Measurements from ENCODE around the gene CDH4. TPM values are rescaled to one million over a fixed set of nuclear protein-coding genes. Genes with fewer than 3 reads are reported as not detected.

Gene CDH4
- total RNA-seq, 3 donors from 2014 or later (not counting 1 experiment from before 2014, with no cell fraction given) = 0.18 TPM; not detected in 2

DNA sequence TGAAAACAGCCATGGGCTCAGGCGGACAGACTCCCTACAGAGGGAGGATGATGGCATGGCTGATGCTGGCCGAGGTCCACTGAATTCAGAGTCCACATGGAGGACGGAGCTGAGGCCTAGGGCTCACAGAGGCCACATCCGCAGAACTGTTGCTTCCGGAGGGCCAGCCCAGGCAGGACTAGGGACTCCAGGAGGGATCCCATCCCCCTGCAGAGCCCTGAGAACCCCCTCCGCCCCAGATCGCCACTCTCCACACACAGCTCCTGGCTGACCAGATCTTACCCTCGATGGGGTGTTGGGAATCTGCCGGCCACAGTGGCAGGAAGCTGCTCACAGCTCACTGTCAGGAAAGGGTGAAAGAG lies 414.4 kb downstream of the CDH4 start:
- DNase-seq (no peak), ATAC-seq (no peak)
- Histone ChIP-seq H3K4me3 (ENCODE audit: low read length) (no peak overlapping the region), H3K4me1 (ENCODE audit: control insufficient read depth, insufficient read depth, low read length) (no peaks in the 10 kb centered on the region), H3K27ac (ENCODE audit: low read length) (no peak overlapping the region), H3K36me3 (ENCODE audit: control insufficient read depth, insufficient read depth, low read length) (no peaks in the 10 kb centered on the region), H3K9me3 (ENCODE audit: control insufficient read depth, insufficient read depth, low read length) (peaks cover 11% of the 10 kb centered on the region), H3K27me3 (ENCODE audit: control insufficient read depth, insufficient read depth, low read length) (no peaks in the 10 kb centered on the region)
- WGBS (ENCODE audit: insufficient coverage) = 82% methylated on average over 8 of the region's 9 CpGs
- H3K27me3 Mint-ChIP-seq (ENCODE audit: low read depth in 2 of 2) = peaks cover 0 to 3% of the 10 kb centered on the region in 2 donors
- TF ChIP-seq, protein P1, sequence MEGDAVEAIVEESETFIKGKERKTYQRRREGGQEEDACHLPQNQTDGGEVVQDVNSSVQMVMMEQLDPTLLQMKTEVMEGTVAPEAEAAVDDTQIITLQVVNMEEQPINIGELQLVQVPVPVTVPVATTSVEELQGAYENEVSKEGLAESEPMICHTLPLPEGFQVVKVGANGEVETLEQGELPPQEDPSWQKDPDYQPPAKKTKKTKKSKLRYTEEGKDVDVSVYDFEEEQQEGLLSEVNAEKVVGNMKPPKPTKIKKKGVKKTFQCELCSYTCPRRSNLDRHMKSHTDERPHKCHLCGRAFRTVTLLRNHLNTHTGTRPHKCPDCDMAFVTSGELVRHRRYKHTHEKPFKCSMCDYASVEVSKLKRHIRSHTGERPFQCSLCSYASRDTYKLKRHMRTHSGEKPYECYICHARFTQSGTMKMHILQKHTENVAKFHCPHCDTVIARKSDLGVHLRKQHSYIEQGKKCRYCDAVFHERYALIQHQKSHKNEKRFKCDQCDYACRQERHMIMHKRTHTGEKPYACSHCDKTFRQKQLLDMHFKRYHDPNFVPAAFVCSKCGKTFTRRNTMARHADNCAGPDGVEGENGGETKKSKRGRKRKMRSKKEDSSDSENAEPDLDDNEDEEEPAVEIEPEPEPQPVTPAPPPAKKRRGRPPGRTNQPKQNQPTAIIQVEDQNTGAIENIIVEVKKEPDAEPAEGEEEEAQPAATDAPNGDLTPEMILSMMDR (IDR thresholded peaks at IDR 0.05) = no peak
- intact Hi-C loops (cut with micrococcal nuclease) = no loop called here
- no peak overlapping the region for H3K4me3 Mint-ChIP-seq
- no peaks in the 10 kb centered on the region for H3K4me1 Mint-ChIP-seq
- H3K36me3 Mint-ChIP-seq = no peaks in the 10 kb centered on the region
- peaks cover 2% of the 10 kb centered on the region in 2 donors for H3K9me3 Mint-ChIP-seq
- H3K27ac Mint-ChIP-seq = no peak overlapping the region

DNA sequence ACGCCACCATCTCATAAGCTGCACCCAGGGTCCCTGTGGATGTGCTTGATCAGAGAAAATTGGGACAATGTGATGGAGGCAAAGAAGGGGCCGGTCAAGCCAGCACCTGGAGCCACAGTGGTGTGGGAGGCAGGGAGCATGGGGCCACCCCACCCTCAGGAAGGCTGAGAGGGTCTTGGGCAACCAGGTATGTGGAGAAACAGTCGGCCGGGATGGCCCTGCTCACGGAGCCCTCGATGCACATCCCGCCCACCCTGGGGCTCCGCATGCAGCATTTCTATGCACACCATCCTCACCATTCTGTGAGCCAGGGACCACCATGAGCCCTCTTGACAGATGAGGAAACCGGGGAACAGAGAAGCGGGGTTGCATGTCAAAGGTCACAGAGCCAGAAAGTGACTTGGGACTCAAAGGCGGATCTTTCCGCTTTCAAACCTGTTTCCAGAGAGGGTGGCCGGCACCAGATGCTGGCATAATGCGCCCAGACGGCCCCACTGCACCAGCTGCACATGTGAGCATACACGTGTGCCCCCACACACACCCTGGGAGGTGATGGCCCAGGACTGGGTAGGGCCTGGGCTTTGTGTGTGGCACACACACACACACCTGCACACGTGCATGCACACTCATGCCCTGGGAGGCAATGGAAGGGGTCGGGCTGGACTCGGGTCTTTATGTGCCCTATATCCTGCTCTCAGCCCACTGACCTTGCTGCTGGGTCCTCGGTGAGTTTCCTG lies 415.2 kb downstream of the CDH4 start:
- no peaks in the 10 kb centered on the region for H3K36me3 Mint-ChIP-seq
- peaks cover 6 to 9% of the 10 kb centered on the region in 2 donors for H3K9me3 Mint-ChIP-seq
- intact Hi-C loops (cut with micrococcal nuclease) = no loop called here
- Histone ChIP-seq H3K27me3 (ENCODE audit: control insufficient read depth, insufficient read depth, low read length) (no peaks in the 10 kb centered on the region), H3K9me3 (ENCODE audit: control insufficient read depth, insufficient read depth, low read length) (peaks cover 11% of the 10 kb centered on the region), H3K36me3 (ENCODE audit: control insufficient read depth, insufficient read depth, low read length) (no peaks in the 10 kb centered on the region), H3K4me1 (ENCODE audit: control insufficient read depth, insufficient read depth, low read length) (no peaks in the 10 kb centered on the region), H3K4me3 (ENCODE audit: low read length) (no peak overlapping the region), H3K27ac (ENCODE audit: low read length) (no peak overlapping the region)
- no peak overlapping the region for H3K4me3 Mint-ChIP-seq
- no peaks in the 10 kb centered on the region for H3K4me1 Mint-ChIP-seq
- DNase-seq (no peak), ATAC-seq (no peak)
- TF ChIP-seq, protein P1 (IDR thresholded peaks at IDR 0.05) = no peak
- H3K27me3 Mint-ChIP-seq (ENCODE audit: low read depth in 2 of 2) = peaks cover 0 to 3% of the 10 kb centered on the region in 2 donors
- WGBS (ENCODE audit: insufficient coverage) = 82% methylated on average over 20 of the region's 20 CpGs
- no peak overlapping the region for H3K27ac Mint-ChIP-seq

DNA sequence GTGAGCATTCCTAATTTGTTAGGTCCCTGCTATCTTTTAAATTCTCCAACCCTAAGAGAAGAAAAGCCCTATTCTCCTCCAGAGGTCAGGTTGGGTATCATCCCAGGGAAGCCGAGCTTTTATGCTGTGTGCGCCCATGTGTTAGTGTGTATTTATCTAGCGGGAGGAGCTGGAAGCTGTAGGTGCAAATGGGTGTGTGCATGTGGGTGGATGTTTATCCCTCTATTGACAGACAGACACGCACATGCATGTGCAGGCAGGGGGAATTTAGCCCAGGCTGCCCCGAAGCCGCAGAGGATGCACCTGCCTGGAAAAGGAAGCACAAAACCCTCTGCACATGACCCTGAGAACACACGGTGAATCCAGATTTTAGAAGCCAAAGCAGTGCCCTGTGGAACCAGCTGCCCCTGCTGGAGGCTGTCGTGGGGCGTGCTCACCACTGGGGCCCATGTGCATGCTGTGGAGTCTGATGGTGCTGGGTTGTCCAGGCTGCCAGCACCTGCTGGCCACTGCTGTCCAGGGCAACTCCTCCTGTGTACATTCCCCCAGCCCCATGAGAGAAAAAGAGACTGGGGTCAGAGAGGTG lies 416.1 kb downstream of the CDH4 start:
- no peak overlapping the region for H3K27ac ChIP-seq (ENCODE audit: low read length)
- Mint-ChIP-seq H3K4me1 (no peaks in the 10 kb centered on the region), H3K36me3 (no peaks in the 10 kb centered on the region), H3K4me3 (no peak overlapping the region), H3K27me3 (ENCODE audit: low read depth in 2 of 2) (peaks cover 0 to 3% of the 10 kb centered on the region in 2 donors), H3K9me3 (peaks cover 6 to 9% of the 10 kb centered on the region in 2 donors), H3K27ac (no peak overlapping the region)
- no peak overlapping the region for H3K4me3 ChIP-seq (ENCODE audit: low read length)
- H3K4me1 ChIP-seq (ENCODE audit: control insufficient read depth, insufficient read depth, low read length) = no peaks in the 10 kb centered on the region
- no peaks in the 10 kb centered on the region for H3K36me3 ChIP-seq (ENCODE audit: control insufficient read depth, insufficient read depth, low read length)
- DNase-seq = no peak
- TF ChIP-seq, protein P1 (IDR thresholded peaks at IDR 0.05) = no peak
- H3K9me3 ChIP-seq (ENCODE audit: control insufficient read depth, insufficient read depth, low read length) = peaks cover 7% of the 10 kb centered on the region
- WGBS (ENCODE audit: insufficient coverage) = 56% methylated on average over 9 of the region's 9 CpGs
- no peaks in the 10 kb centered on the region for H3K27me3 ChIP-seq (ENCODE audit: control insufficient read depth, insufficient read depth, low read length)
- intact Hi-C loops (cut with micrococcal nuclease) = no loop called here
- no peak for ATAC-seq
